HepG2 (cell line): ENCODE measurements around the gene PALM3. TPM values are rescaled to one million over a fixed set of nuclear protein-coding genes. Genes with fewer than 3 reads are reported as not detected.
A peak's percentile ranks its signal among the peaks of the same experiment; 100 is the strongest.

Experiments used
- ATAC-seq: fragments of 200-7000 bp; cut with Tn5 transposase; 3 replicates; pipeline ENCODE4 v1.9.1; 2020; ENCODE audit warnings: mild to moderate bottlenecking, moderate library complexity
- BruUV-seq: library from RNA; stranded (reverse); fragments of 400-500 nt; replicated peaks from 2 replicates; lab custom pipeline; 2021; lab: Mats Ljungman, UMichigan
- CTCF ChIA-PET: fragments of 300-600 bp; formaldehyde crosslinking; extraction: SDS; loops from one replicate; lab custom pipeline; 2021; ENCODE audit warnings: low total read pairs, inconsistent platforms, low intra/inter-chr PET ratio; lab: Yijun Ruan, JAX
- POLR2A ChIA-PET: fragments of 350-600 bp; sonication (Branson Sonifier 250); formaldehyde crosslinking; loops from one replicate; lab custom pipeline; 2020; ENCODE audit warnings: antibody characterized with exemption, inconsistent platforms; lab: Yijun Ruan, JAX
- DNase-seq: peaks from one replicate; pipeline ENCODE4 v3.0.0-alpha.2; 2015; ENCODE audit warnings: low spot score
- FAIRE-seq: peaks from 3 replicates; lab custom pipeline; 2011; peaks lifted over from hg19 to GRCh38; lab: Jason Lieb, UNC
- H2AFZ ChIP-seq: one replicate; pipeline ENCODE4 v1.6.1; 2011; ENCODE audit warnings: low read length, inconsistent platforms
- H3K27ac ChIP-seq: fragments of 300-600 bp; 3 replicates; pipeline ENCODE4 v1.8.0; 2011; ENCODE audit warnings: mixed run types, mild to moderate bottlenecking, mixed read lengths, low read length, inconsistent platforms; ENCODE audit not compliant: insufficient read depth; ENCODE audit errors: extremely low read length
- H3K27me3 ChIP-seq, 2 experiments: fragments of 200-600 bp in 1 of 2; 2 replicates in 1 of 2; 3 replicates in 1 of 2; pipeline versions ENCODE4 v1.6.0 to v1.8.0; 2011; ENCODE audit warnings: low read length in 2 of 2, mild to moderate bottlenecking in 2 of 2, moderate library complexity in 2 of 2, inconsistent platforms in 1 of 2; ENCODE audit not compliant: insufficient read depth in 2 of 2, control insufficient read depth in 1 of 2
- H3K36me3 ChIP-seq, 2 experiments: fragments of 200-600 bp in 1 of 2; replicated peaks in 1 of 2; 2 replicates in 1 of 2; 3 replicates in 1 of 2; pipeline versions ENCODE4 v1.5.1 to v1.8.0; 2011; ENCODE audit warnings: low read length in 2 of 2, inconsistent platforms in 1 of 2; ENCODE audit not compliant: insufficient read depth in 2 of 2, control insufficient read depth in 1 of 2
- H3K4me1 ChIP-seq: 2 replicates; pipeline ENCODE4 v1.5.1; 2012; ENCODE audit warnings: low read length, inconsistent platforms; ENCODE audit not compliant: insufficient read depth
- H3K4me2 ChIP-seq: 2 replicates; pipeline ENCODE4 v1.6.0; 2011; ENCODE audit warnings: low read depth, low read length, inconsistent platforms
- H3K4me3 ChIP-seq, 3 experiments: fragments of 200-600 bp in 1 of 3; sonication (generic), shearing (Covaris generic) in 1 of 3; replicated peaks in 1 of 3; 2 replicates each; pipeline ENCODE4 v1.5.1; 2011 to 2016; ENCODE audit warnings: low read length in 3 of 3, inconsistent platforms in 2 of 3, low read depth in 2 of 3, mild to moderate bottlenecking in 2 of 3, control low read depth in 1 of 3, mixed read lengths in 1 of 3; ENCODE audit not compliant: insufficient read depth in 1 of 3
- H3K79me2 ChIP-seq: one replicate; pipeline ENCODE4 v1.6.1; 2011; ENCODE audit warnings: low read length, inconsistent platforms; ENCODE audit not compliant: insufficient read depth
- H3K9ac ChIP-seq: 2 replicates; pipeline ENCODE4 v1.6.0; 2011; ENCODE audit warnings: mild to moderate bottlenecking, low read depth, low read length, inconsistent platforms; ENCODE audit not compliant: insufficient read depth
- H3K9me3 ChIP-seq: 2 replicates; pipeline ENCODE4 v1.5.1; 2012; ENCODE audit warnings: mild to moderate bottlenecking, low read length
- H4K20me1 ChIP-seq: 2 replicates; pipeline ENCODE4 v1.6.0; 2011; ENCODE audit warnings: inconsistent platforms, mild to moderate bottlenecking, low read length, moderate library complexity; ENCODE audit not compliant: insufficient read depth
- CEBPG ChIP-seq: IDR thresholded peaks from 2 replicates; pipeline ENCODE4 v1.6.1; 2016
- REXO4 ChIP-seq: sonication (generic); formaldehyde crosslinking; IDR thresholded peaks from 2 replicates; pipeline ENCODE4 v1.8.0; 2022; ENCODE audit warnings: missing genetic modification reagents, mild to moderate bottlenecking, borderline replicate concordance
- RXRB ChIP-seq: IDR thresholded peaks from 2 replicates; pipeline ENCODE4 v1.6.1; 2016; ENCODE audit warnings: borderline replicate concordance, missing genetic modification reagents, missing compliant biosample characterization
- SAP130 ChIP-seq: IDR thresholded peaks from 2 replicates; pipeline ENCODE4 v1.6.1; 2016; ENCODE audit warnings: low read depth
- TBX2 ChIP-seq: sonication (generic); formaldehyde crosslinking; IDR thresholded peaks from 2 replicates; pipeline ENCODE4 v1.5.0; 2020; ENCODE audit warnings: missing genetic modification reagents, mild to moderate bottlenecking, borderline replicate concordance
- TOE1 ChIP-seq: sonication (generic); formaldehyde crosslinking; IDR thresholded peaks from 2 replicates; pipeline ENCODE4 v1.4.0; 2020; ENCODE audit warnings: mild to moderate bottlenecking, missing genetic modification reagents
- ZNF33A ChIP-seq: sonication (generic); formaldehyde crosslinking; IDR thresholded peaks from 2 replicates; pipeline ENCODE4 v1.5.1; 2020; ENCODE audit warnings: missing genetic modification reagents, mild to moderate bottlenecking, moderate library complexity, borderline replicate concordance
- ZNF484 ChIP-seq: sonication (generic); formaldehyde crosslinking; IDR thresholded peaks from 2 replicates; pipeline ENCODE4 v1.5.1; 2020; ENCODE audit warnings: mild to moderate bottlenecking, low read depth, missing genetic modification reagents, borderline replicate concordance
- ZNF550 ChIP-seq: sonication (generic); formaldehyde crosslinking; IDR thresholded peaks from 2 replicates; pipeline ENCODE4 v1.4.0; 2020; ENCODE audit warnings: mild to moderate bottlenecking, missing genetic modification reagents, borderline replicate concordance
- ZNF720 ChIP-seq: sonication (generic); formaldehyde crosslinking; IDR thresholded peaks from 2 replicates; pipeline ENCODE4 v1.4.0; 2020; ENCODE audit warnings: missing genetic modification reagents
- WGBS: methylation state at CpG from one replicate; pipeline ENCODE4 v1.1.6; 2017; ENCODE audit warnings: low lambda C conversion rate; 5-methylcytosine and 5-hydroxymethylcytosine counted together
- in situ Hi-C: cut with HindIII; loops from 2 replicates; pipeline ENCODE4 v1.10.0; 2017; ENCODE audit warnings: low pct_unique_long_range_greater_than_20kb; ENCODE audit not compliant: extremely low pct_ligation_motif_present
- intact Hi-C: fragments of 100-400 bp; cut with micrococcal nuclease; formaldehyde crosslinking; loops from one replicate; pipeline ENCODE4 v1.10.0; 2022; ENCODE audit not compliant: unreplicated experiment
- polyA plus RNA-seq, 8 experiments: library from polyadenylated mRNA; depleted of rRNA in 3 of 8; stranded (reverse) in 7 of 8; unstranded in 1 of 8; fragments of >200 nt; fragmentation: Illumina TruSeq in 4 of 8; extraction: Trizol in 4 of 8; gene quantifications; 2 replicates each; pipeline versions ENCODE4 v1.2.1 to v1.2.3, GENCODE V29; 2011 to 2016; ENCODE audit warnings: low read depth in 4 of 8, missing spikeins in 1 of 8, mixed read lengths in 1 of 8; ENCODE audit not compliant: insufficient read depth in 1 of 8
- total RNA-seq, 5 experiments: library from RNA; depleted of rRNA; stranded (reverse); fragments of >200 nt; fragmentation: Illumina TruSeq; extraction: Trizol; gene quantifications; 2 replicates each; pipeline ENCODE4 v1.2.3, GENCODE V29; 2016; ENCODE audit warnings: low read depth in 1 of 5
- TF ChIP-seq, protein P1 (sequence below): sonication (generic); formaldehyde crosslinking; IDR thresholded peaks from 2 replicates; pipeline ENCODE4 v1.4.0; 2020; ENCODE audit warnings: mild to moderate bottlenecking, missing genetic modification reagents
- TF ChIP-seq, protein P2 (sequence below): sonication (generic); IDR thresholded peaks from 2 replicates; pipeline ENCODE4 v1.6.1; 2016; ENCODE audit warnings: low read depth, borderline replicate concordance
- TF ChIP-seq, protein P3 (sequence below): sonication (generic); formaldehyde crosslinking; conservative IDR thresholded peaks from 2 replicates; pipeline ENCODE4 v1.4.0; 2020; ENCODE audit warnings: mild to moderate bottlenecking, missing genetic modification reagents, moderate library complexity
- TF ChIP-seq, protein P4 (sequence below): sonication (generic); formaldehyde crosslinking; IDR thresholded peaks from 2 replicates; pipeline ENCODE4 v1.4.0; 2020; ENCODE audit warnings: missing genetic modification reagents, mild to moderate bottlenecking, borderline replicate concordance

The PALM3 gene
- total and polyA plus RNA-seq, 2 of the 13 experiments (the other 11 are each of a cell fraction or from before 2014, with no cell fraction given), result 0.79 to 2.4 TPM

DNA sequence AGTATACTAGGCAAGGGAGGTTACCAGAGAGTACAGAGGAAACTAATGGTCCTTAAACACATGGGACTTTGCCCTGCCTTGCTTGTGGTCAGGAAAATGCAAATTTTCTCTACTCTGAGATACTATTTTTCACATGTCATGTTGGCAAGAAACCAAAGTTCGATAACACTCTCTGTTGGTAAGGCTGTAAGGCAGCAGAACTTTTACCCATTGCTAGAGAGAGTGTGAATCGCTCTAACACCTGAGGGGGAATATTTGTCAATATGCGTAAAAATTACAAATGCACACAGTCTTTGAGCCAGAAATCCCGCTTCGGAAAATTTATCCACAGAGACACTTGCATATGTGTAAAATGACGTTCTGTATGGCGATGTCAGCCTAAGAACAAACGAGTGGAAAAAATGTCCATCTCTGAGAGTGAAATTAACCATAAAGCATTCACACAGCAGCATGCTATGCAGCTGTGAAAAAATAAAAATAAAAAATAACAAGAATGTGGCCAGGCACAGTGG, 46.3 kb downstream of the PALM3 start:
- H2AFZ ChIP-seq, result peak overlapping the region; percentile 98
- intact Hi-C loops, result no loop called here
- no peaks in the 10 kb centered on the region for H3K9me3 ChIP-seq
- H3K79me2 ChIP-seq, result no peaks in the 10 kb centered on the region
- H3K4me1 ChIP-seq, result peaks cover 32% of the 10 kb centered on the region
- ChIA-PET POLR2A (interaction anchor here (0.7 to 1.0 kb wide), 4 partner anchors 9 to 23 kb away, joined by 3 to 7 read pairs (median 4); partner anchors contain the start of gene RFX1), CTCF (no interaction called here)
- peak overlapping the region; percentile 27 to 46 (median 43) for H3K4me3 ChIP-seq
- H3K36me3 ChIP-seq, result no peaks in the 10 kb centered on the region
- H3K27me3 ChIP-seq, result no peaks in the 10 kb centered on the region
- H3K4me2 ChIP-seq, result peak overlapping the region; percentile 84
- peak; percentile 37 for DNase-seq
- in situ Hi-C loops, result no loop called here
- H3K9ac ChIP-seq, result peak overlapping the region; percentile 49
- BruUV-seq, result no TSS peak
- no peaks in the 10 kb centered on the region for H4K20me1 ChIP-seq
- peak; percentile 43 for FAIRE-seq
- peak overlapping the region; percentile 56 for H3K27ac ChIP-seq
- ATAC-seq, result peak; percentile 62
- WGBS, result 4% methylated on average over 8 of the region's 8 CpGs
- TF ChIP-seq CEBPG (CRISPR knock-in tag) (no peak), ZNF33A (CRISPR knock-in tag) (no peak), ZNF484 (CRISPR knock-in tag) (no peak), ZNF550 (CRISPR knock-in tag) (no peak), ZNF720 (CRISPR knock-in tag) (no peak), TBX2 (CRISPR knock-in tag) (peak; percentile 58), SAP130 (CRISPR knock-in tag) (0 out of 2 replicates have a peak, but pooled peaks have one; percentile 12), TOE1 (no peak), RXRB (peak; percentile 20; the same call in 1 of the 2 replicates), REXO4 (CRISPR knock-in tag) (no peak)
- TF ChIP-seq, protein P1, sequence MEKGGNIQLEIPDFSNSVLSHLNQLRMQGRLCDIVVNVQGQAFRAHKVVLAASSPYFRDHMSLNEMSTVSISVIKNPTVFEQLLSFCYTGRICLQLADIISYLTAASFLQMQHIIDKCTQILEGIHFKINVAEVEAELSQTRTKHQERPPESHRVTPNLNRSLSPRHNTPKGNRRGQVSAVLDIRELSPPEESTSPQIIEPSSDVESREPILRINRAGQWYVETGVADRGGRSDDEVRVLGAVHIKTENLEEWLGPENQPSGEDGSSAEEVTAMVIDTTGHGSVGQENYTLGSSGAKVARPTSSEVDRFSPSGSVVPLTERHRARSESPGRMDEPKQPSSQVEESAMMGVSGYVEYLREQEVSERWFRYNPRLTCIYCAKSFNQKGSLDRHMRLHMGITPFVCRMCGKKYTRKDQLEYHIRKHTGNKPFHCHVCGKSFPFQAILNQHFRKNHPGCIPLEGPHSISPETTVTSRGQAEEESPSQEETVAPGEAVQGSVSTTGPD (CRISPR knock-in tag), result no peak
- TF ChIP-seq, protein P2, sequence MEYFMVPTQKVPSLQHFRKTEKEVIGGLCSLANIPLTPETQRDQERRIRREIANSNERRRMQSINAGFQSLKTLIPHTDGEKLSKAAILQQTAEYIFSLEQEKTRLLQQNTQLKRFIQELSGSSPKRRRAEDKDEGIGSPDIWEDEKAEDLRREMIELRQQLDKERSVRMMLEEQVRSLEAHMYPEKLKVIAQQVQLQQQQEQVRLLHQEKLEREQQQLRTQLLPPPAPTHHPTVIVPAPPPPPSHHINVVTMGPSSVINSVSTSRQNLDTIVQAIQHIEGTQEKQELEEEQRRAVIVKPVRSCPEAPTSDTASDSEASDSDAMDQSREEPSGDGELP, result no peak
- TF ChIP-seq, protein P3, sequence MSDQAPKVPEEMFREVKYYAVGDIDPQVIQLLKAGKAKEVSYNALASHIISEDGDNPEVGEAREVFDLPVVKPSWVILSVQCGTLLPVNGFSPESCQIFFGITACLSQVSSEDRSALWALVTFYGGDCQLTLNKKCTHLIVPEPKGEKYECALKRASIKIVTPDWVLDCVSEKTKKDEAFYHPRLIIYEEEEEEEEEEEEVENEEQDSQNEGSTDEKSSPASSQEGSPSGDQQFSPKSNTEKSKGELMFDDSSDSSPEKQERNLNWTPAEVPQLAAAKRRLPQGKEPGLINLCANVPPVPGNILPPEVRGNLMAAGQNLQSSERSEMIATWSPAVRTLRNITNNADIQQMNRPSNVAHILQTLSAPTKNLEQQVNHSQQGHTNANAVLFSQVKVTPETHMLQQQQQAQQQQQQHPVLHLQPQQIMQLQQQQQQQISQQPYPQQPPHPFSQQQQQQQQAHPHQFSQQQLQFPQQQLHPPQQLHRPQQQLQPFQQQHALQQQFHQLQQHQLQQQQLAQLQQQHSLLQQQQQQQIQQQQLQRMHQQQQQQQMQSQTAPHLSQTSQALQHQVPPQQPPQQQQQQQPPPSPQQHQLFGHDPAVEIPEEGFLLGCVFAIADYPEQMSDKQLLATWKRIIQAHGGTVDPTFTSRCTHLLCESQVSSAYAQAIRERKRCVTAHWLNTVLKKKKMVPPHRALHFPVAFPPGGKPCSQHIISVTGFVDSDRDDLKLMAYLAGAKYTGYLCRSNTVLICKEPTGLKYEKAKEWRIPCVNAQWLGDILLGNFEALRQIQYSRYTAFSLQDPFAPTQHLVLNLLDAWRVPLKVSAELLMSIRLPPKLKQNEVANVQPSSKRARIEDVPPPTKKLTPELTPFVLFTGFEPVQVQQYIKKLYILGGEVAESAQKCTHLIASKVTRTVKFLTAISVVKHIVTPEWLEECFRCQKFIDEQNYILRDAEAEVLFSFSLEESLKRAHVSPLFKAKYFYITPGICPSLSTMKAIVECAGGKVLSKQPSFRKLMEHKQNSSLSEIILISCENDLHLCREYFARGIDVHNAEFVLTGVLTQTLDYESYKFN (CRISPR knock-in tag), result peak; percentile 51
- TF ChIP-seq, protein P4, sequence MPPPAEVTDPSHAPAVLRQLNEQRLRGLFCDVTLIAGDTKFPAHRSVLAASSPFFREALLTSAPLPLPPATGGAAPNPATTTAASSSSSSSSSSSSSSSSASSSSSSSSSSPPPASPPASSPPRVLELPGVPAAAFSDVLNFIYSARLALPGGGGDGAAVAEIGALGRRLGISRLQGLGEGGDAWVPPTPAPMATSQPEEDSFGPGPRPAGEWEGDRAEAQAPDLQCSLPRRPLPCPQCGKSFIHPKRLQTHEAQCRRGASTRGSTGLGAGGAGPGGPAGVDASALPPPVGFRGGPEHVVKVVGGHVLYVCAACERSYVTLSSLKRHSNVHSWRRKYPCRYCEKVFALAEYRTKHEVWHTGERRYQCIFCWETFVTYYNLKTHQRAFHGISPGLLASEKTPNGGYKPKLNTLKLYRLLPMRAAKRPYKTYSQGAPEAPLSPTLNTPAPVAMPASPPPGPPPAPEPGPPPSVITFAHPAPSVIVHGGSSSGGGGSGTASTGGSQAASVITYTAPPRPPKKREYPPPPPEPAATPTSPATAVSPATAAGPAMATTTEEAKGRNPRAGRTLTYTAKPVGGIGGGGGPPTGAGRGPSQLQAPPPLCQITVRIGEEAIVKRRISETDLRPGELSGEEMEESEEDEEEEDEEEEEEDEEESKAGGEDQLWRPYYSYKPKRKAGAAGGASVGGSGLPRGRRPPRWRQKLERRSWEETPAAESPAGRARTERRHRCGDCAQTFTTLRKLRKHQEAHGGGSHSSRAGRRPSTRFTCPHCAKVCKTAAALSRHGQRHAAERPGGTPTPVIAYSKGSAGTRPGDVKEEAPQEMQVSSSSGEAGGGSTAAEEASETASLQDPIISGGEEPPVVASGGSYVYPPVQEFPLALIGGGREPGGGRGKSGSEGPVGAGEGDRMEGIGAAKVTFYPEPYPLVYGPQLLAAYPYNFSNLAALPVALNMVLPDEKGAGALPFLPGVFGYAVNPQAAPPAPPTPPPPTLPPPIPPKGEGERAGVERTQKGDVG (CRISPR knock-in tag), result no peak
